GM20431 (cell line): ENCODE results near the gene CNPY1.

Experiments
- in situ Hi-C: fragments of 300-500 bp; cut with MseI, MboI; formaldehyde crosslinking; loops from one replicate; pipeline ENCODE4 v1.15.0; 2020; ENCODE audit warnings: low sequenced_read_pairs; ENCODE audit not compliant: unreplicated experiment

CNPY1 gene

DNA sequence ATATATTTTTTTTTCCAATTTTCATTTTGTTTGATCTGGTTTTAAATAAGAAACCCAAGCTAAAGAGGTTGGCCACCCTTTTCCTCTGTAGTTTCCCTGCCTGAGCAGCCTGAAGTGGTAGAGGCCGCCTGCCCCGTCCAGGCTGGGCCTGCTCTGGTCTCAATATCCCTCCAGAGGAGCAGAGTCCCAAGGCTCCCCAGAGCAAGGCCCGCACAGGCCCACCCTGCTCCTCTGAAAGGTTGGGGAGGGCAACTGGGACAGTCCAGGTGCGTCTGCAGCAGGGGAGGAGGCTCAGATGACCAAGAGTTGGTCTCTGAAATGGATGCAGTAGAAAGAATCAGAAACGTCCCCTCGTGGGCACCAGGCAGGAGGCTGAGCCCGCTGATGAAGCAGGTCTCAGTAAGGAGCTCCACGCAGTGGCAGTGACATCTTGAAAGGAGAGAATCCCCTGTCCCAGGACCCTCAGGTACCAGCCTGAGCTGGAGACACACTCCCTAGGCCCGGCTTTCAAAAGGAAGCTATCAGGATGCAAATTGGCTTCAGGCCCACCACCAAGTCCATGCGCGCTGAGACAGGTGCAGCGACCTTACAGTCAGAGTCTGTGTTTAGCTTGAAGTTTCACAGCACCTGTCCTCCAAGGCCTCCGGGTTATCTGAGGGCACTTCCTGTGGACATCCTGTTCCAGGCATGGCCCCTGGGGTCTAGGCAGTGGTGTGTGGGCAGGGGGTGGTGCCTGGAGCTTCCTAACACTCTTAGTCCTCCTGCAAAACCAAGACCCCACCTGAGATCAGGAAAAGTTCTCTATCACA is 50.7 kb downstream of the CNPY1 start:
- in situ Hi-C loops = no loop called here

DNA sequence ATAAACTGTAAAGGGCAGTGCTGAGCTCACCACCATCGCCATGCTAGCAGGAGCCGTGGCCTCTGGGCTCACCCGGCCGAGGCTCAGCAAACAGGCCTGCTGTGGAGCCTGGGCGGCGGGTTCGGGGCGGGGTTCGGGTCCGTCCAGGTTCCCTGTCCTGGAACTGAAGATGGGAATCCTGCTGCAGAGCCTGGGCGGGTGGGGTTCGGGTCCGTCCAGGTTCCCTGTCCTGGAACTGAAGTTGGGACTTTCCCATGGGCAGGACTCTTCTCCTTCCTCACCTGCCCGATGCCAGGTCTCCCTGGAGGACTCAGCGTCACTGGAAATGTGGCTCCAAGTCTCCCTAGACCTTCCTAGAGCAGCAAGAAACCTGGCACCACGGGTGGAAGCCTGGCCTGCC is 51.8 kb downstream of the CNPY1 start:
- in situ Hi-C loops = no loop called here

DNA sequence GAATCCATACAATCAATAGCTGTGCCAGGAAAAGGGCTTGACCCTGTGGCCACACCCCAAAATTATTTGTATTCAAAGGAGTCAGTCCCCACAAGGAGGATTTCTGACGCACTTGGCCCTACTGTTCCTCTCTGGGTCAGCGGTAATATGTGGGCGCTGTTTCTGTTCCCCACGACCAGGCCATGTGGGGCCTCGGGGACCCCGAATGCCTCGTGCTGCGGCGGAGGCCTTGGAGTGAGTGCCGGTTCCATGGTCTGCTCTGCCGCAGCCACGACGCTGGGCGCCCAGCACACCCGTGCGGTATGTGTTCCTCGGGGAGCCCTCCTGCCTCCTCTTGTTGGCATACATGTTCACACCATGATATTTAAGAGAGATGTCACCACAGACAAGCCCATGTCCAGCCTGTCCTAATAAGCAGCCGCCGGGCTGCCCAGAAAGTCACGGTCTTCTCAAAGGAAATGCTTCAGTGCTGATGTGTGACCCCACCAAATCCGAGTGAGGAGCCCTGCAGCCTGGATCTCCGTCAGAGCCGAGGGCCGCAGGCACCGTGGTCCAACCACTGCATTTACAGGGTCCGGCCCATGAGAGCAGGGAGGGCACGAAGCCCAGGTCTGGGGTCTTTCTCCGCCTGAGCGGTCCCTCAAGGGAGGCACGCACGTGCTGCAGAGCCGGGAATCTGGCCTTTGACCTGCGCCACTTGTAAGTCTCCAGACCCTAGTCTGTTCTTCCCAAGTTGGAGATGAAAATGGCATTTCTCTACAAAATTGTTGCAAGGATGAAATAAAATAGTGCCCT is 52.4 kb downstream of the CNPY1 start:
- in situ Hi-C loops = no loop called here

DNA sequence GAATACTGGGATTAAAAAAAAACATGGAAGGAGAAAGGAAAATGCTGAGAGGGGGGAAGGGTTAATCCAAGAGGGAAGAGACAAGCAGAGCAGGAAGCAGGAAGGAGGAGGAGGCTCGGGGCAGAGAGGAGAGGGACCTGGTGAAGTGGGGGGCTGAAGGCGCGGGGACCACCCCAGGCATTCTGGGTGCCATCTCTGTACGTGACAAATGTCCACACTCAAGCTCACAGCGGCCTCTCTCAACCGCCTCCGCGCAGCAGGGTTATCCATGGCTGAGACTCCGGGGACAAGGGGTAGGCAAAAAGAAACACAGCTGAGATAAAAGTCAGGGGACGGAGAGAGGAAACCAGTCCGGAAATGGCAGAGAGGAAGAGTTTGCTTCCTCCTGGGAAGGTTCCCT is 54.5 kb downstream of the CNPY1 start:
- in situ Hi-C loops = no loop called here

DNA sequence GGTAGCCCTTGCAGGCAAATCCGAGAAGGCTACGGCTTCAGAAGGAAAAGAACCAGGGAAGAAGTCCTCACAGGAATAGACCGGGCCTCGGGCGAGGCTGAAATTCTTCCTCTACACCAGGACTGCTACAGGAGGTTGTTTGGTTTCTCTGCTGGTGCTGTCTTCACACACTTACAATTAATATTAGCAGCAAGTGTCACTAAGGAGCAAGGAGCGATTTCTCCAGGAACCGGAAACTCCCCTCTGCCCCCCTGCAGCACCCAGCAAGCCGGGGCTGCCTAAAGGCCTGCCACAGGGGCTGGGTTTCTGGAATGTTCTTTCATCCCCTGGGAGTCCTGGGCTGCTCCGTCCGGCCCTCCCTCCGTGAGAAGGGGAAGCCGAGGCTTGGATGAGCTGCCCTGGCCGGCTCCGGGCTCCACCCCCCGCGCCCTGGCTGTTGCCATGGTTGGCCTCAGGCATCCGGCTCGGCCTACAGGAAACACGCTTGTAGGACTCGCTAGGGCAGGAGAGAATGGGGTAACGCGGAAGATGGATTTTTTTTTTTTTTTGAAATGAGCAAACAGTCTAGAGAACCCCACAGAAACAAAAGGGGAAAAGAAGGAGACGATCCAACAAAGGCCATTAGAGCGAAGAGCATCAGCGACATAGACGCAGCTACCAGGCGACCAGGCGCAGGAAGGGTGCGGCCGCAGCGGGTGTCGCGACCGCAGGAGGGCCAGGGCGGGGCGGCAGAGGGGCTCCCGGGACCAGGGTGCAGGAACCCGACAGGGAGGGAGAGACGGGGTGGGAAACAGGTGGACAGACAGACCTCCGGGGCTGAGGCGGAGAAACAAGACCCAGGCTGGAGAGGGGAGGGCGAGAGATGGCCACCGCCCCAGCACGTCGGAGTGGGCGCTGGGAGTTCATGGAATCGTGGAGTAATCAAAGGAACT is 55.4 kb downstream of the CNPY1 start:
- in situ Hi-C loops = no loop called here

DNA sequence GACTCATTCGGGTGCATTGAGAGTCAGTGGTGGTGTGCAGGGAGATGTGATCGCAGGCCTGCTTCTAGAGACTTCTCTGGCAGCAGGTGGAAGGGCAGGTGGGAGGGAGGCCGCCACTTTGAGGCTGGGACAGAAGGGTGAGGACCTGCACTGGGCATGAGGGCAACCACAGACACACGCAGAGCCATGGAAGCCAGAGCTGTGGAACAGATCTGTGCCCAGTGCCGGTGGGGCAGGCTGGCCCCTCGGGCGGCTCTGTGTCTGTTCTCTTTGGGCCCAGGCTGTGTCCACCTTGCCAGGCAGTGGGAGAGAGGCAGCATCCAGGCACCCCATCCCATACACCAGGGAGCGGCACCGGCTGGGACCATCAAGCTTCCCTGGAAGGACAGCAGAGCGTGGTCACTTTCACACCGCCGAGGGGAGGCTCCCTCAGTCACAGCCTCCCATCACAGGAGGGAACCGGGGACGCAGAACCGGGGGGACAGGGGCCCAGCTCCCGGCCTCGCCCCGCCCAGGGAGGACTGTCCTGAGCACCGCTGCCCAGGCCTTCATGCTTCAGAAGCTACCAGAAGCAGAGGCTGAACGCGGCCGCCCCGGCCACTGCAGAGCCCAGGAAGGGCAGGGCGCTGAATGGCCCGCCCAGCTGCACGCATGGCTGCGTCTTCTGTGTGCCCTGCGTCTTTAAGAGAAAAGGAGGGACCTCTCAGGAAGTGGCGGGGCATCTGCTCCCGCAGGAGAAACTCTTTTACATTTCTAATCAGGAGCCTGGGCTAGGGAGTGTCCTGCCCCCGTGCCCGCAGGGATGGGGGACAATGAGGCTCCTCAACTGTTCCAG is 56.3 kb downstream of the CNPY1 start:
- in situ Hi-C loops = no loop called here

DNA sequence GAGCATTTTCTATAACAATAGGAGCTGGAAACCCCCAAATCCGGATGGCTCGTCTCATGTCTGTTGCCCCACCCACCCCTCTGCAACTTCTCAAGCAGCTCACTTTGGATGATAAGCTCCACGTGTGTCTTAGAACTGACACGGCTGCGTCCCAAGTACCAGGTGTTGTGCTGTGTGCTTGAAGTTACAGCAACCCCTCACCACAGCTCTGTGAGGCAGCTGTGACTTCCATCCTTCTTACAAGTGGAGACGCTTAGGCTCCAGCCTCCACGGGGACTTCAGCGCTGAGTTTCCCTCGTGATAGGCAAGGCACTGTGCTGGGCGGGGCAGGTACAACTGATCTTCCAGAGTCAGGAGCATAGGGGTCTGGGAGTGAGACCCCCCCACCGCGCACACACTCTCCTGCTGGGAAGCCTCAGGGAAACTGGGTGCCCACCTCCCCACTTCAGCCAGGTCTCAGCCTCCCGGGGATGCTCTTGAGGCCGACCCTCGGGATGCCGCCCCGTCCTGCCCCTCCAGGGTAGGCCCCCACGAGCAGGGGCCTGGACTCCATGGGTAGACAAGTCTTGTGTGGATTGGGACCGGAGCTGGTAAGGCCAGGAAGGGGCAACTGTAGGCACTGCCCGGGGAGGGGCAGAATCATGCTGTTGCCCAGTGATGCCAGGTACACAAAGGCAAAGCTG is 57.1 kb downstream of the CNPY1 start:
- in situ Hi-C loops = no loop called here

DNA sequence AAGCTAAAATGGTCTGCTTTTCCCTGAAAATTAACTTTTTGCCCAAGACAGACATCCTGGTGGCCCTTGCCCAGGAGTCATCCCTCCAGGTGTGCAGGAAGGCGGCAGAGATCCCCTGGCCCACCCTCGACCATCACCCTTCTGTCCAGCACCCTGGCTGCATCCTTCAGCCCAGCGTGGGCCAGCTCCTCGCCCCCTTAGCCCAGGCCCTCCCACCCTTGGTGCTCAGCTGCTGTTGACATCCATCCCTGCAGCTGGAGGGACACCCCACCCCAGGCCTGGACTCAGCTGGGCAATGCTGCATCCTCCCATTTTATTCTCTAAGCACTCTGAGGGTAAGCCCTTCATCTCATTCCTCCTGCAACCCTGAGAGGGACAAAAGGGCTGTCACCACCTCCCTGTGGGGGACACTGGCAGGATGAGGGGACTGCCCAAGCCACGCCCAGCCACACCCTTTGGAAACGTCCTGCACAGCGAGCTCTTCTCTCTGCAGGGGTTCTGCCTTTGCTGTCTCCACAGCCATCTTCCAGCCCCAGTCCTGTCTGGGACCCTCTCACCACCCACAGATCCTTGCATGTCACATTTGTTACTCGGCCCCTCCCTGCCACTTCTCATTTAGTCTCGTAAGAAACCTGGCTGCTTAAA is 57.8 kb downstream of the CNPY1 start:
- in situ Hi-C loops = no loop called here

DNA sequence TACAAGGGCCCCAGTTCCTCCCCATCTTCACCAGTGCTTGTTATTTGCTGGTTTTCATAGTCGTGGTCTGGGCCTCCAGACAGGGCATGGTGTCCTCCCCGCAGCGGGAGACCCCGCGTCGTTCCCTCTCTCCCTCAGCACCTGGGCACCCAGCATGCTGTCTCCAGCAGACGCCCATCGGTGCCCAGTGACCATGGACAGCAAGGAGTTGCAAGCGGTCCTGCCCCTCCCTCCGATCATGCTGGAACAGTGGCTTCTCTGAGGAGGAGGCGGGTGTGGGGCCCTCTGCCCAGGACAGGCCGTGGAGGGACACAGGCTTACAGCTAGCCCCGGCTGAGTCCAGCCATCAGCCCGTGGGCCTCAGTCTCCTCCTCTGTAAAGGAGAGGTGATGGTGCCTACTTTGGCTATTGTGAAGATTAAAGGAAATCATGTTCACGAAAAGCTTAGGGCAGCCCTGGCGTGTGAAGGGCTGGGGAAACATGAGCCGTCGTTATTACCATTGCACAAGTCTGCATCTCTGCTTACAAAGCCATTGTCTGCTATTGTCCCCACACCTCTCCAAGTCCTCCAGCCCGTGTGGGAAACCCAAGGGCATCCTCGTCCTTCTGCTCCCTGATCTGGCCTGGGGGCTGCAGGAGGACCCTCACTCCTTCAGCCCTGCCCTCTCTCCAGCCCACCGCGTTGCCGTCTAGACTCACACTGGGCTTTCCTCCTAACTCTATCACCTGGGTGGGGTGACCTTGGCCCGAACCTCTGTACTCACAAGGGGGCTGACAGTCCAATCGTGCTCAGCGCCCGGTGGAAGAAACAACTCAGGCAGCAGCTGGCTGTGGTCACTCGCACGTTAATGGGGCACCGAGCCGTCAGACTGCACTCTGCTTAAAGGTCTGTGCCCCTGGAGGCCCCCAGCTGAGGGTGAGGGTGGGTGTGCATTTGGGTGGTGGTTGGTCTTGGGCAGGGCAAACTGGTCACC is 58.6 kb downstream of the CNPY1 start:
- in situ Hi-C loops = no loop called here

DNA sequence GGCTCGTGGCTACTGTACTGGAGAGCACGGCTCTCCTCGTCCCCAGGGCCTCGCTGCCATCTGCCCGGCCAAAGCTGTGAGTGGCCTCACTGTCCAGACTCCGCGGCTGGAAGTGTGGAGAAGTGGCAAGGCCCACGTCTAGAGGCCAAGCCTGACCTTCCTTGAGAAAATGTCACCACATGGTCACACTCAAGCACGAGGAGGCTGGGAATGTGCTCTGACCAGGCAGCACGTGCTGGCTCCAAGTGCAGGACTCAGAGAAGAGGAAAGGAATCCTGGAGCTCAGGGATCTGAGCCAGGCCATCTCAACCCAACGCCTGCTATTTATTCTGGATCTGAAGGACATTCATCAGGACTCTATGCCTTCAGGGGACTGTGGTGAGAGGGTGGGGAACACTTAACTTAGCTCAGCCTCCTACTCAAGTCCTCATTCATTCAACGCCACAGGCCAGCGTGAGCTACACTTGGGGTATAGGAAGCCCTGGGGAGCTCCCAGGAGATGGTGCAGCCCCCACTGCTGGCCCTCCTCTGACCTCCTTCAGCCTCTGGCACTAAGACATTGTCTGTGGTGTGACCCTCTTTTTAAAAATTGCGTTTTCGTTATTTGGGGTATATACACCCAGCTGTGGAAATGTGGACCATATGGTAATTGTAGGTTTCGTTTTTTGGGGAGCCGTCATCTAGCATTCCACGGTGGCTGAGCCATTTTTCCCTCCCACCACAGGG is 59.4 kb downstream of the CNPY1 start:
- in situ Hi-C loops = no loop called here

DNA sequence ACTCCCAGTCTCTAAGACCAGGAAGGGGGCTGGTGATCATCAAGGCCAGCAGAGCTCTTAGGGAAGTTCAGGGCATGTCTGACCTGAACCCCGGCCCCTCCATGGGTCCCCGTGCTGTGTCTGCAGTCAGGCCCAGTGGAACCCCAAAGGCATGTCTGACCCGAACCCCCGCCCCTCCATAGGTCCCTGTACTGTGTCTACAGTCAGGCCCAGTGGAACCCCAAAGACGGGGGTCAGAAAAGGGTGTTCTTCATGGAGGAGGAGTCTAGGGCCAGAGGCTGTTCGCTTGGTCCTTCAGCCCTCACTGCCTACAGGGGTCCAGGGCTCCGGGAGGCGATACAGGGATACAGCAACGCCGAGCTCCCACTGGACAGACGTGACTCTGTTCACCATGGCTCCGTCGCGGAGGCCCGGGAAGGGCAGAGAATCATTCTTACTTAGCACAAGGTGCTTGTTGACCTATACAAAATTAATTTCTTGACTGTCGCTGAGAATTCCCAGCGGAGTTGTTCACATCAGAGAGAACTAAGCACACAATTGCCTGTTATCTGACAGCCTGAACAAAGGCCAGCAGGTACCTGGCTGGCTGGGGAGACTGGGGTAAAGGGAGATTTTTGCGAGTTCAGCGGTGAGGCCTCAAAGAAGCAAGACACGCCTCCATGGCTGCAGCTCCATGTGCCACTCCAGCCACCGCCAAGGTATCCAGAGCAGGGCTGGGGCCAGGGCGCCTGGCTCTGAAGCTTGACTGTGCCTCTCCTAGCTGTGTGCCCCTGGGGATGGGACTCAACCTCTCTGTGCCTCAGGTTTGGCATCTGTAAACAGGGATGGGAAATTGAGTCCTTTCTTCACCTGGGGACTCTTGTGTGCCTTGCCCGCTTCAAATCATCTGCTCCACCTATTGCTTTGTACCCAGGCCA is 61.6 kb downstream of the CNPY1 start:
- in situ Hi-C loops = no loop called here

DNA sequence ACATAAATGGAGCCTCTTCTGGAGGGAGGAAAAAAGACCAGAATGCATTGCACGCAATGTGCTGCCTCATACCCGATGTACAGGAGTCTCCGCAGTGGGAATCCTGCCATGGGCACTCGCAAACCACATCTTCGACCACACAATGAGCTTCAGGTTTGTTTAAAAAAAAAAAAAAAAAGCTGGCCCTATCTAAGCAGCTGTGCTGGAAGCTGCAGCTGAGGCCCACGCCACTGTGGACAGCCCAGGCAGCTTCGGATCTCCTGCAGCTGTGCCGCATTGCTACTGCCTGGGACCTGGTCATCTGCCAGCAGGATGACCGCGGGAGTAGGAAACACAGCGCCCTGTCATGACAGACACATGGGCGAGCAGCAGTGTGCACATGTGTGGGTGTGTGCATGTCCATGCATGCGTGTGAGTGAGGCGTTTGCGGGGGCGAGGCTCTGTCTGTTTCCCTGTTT is 62.5 kb downstream of the CNPY1 start:
- in situ Hi-C loops = no loop called here

DNA sequence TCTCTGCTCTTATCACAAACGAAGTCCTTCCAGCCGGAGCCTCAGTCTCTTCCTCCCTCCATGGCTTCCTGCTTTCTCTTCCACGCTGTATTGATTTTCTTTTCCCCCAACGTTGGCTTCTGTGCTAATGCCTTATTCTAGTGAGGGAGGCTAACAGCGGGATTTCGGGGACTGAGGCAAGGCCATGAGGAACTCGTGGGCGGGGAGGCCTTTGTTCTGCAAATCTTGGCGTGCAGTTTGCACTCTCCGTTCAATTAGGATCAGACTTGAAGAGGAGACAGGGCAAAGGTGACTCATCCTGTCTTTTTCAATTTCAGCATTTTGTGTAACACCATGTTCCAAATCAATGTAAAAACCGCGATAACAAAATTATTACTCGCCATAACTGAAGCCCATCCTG is 63.1 kb downstream of the CNPY1 start:
- in situ Hi-C loops = no loop called here

DNA sequence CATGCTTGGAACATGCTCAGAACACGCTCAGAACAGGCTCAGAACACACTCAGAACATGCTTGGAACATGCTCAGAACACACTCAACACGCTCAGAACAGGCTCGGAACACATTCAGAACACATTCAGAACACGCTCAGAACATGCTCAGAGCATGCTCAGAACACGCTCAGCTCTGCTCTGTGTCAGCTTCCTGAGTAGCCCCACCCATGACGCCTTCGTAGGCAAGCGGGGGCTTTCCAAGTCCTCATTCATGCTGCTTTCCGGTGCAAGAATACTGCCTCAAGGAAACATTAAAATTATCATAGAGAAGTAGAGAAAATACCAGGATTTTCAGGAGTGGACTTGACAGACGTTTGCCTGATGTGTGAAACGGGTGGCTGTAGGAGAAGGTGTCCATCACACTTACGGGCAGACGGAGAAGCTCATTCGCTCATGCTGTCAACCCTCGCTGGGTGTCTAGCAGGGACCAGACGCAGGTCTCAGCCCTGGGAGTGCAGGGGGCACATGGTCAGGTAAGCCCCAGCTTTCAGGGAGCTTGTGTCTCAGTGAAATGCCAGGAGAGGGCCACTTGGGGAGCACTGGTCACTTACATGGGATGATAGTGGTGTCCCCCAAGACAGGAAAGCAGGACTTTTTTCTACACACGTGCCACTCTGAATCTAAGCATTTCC is 63.7 kb downstream of the CNPY1 start:
- in situ Hi-C loops = no loop called here

DNA sequence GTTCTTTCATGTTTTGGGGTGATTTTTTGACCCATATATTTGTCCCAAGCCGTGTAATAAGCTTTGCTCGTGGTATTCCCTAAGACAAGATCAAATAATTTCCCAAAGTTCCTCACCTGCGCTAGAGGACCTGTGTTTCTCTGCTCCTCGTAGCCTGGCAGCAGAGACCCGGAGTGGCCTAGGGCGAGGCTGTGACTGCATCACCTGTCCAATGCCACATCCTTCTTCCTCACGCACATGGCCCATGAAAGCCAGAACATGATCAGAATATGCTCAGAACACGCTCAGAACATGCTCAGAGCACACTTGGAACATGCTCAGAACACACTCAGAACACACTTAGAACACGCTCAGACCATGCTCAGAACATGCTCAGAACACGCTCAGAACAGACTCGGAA is 64.6 kb downstream of the CNPY1 start:
- in situ Hi-C loops = no loop called here
